ACC112 (cell line): ENCODE measurements around the gene JARID2.

Source experiments
- H2AFZ ChIP-seq: fragments of 200-600 bp; sonication (generic); one replicate; pipeline ENCODE4 v1.6.0; 2017; ENCODE audit warnings: antibody characterized with exemption, low read length; ENCODE audit not compliant: unreplicated experiment
- H3K27ac ChIP-seq: fragments of 200-600 bp; sonication (generic); 2 replicates; pipeline ENCODE4 v1.5.1; 2014; ENCODE audit warnings: low read depth, mild to moderate bottlenecking, antibody characterized with exemption, low read length, moderate library complexity
- H3K27me3 ChIP-seq: fragments of 200-600 bp; sonication (generic); 2 replicates; pipeline ENCODE4 v1.6.1; 2014; ENCODE audit warnings: mild to moderate bottlenecking, antibody characterized with exemption, low read length, moderate library complexity, mixed read lengths; ENCODE audit not compliant: insufficient read depth
- H3K36me3 ChIP-seq: fragments of 200-600 bp; sonication (generic); 2 replicates; pipeline ENCODE4 v1.6.1; 2016; ENCODE audit warnings: mild to moderate bottlenecking, antibody characterized with exemption, low read length, moderate library complexity, mixed read lengths; ENCODE audit not compliant: insufficient read depth
- H3K4me1 ChIP-seq: fragments of 200-600 bp; sonication (generic); one replicate; pipeline ENCODE4 v1.6.1; 2016; ENCODE audit warnings: low read length, mixed read lengths; ENCODE audit not compliant: insufficient read depth, unreplicated experiment, control insufficient read depth
- H3K4me3 ChIP-seq: fragments of 200-600 bp; sonication (generic); 2 replicates; pipeline ENCODE4 v1.5.1; 2014; ENCODE audit warnings: mild to moderate bottlenecking, low read depth, low read length
- H3K79me2 ChIP-seq: fragments of 200-600 bp; sonication (generic); one replicate; pipeline ENCODE4 v1.6.0; 2016; ENCODE audit warnings: low read length; ENCODE audit not compliant: control insufficient read depth, unreplicated experiment, insufficient read depth

JARID2 gene

DNA sequence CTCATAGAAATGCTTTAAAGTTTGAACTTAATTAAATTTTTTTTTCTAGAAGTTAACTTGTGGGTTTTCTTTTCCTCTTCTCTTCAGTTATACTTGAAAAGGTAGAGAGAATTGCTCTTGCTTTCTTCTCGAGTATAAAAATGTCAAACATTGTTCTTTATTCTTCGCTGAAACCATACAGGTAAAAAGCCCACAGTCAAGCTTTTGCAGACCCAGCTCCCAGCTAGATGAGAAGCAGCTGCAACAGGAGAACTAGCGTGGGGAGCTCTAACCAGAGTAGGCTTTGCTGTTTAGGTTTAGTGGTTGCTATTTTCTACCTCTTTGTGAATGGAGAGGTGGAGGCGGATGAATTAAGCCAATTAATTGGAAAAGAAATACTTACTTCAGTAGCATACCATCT is 102.7 kb downstream of the JARID2 start:
- Histone ChIP-seq H2AFZ (no peak overlapping the region), H3K36me3 (no peaks in the 10 kb centered on the region), H3K27me3 (no peaks in the 10 kb centered on the region), H3K4me1 (peaks cover 34% of the 10 kb centered on the region), H3K79me2 (peaks cover 49% of the 10 kb centered on the region), H3K27ac (no peak overlapping the region), H3K4me3 (no peak overlapping the region)

- Histone ChIP-seq H3K27me3 (no peaks in the 10 kb centered on the region), H3K4me1 (peaks cover 36% of the 10 kb centered on the region), H2AFZ (no peak overlapping the region), H3K27ac (no peak overlapping the region), H3K79me2 (peaks cover 49% of the 10 kb centered on the region), H3K36me3 (no peaks in the 10 kb centered on the region), H3K4me3 (no peak overlapping the region)
These were observed 103.5 kb downstream of the JARID2 start for GRCh38 chr6:15349379-15349778.

GRCh38 chr6:15350386-15351083 is 104.7 kb downstream of the JARID2 start:
- Histone ChIP-seq H3K27me3 (no peaks in the 10 kb centered on the region), H3K27ac (no peak overlapping the region), H3K36me3 (no peaks in the 10 kb centered on the region), H2AFZ (no peak overlapping the region), H3K4me3 (no peak overlapping the region), H3K4me1 (peaks cover 36% of the 10 kb centered on the region), H3K79me2 (peaks cover 46% of the 10 kb centered on the region)

DNA sequence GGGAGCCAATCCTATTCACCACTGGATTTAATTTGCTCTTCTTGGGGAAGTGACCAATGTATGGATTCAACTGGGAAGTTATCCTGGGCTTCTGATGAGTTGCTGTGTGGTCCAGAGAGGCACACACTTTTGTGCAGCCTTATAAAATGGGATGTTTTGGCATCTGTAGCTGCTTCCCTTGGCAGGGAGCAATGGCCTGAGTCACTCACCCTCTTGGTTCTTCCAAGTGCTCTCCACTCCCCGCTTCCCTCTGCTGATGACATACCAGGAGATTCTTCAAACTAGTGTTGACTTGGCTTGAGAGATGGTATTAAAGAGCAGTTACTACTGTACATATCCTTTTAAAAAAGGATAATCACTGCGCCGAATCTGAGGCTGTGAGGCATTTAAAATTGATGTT is 105.8 kb downstream of the JARID2 start:
- no peaks in the 10 kb centered on the region for H3K27me3 ChIP-seq
- H3K36me3 ChIP-seq: no peaks in the 10 kb centered on the region
- peaks cover 40% of the 10 kb centered on the region for H3K79me2 ChIP-seq
- peak overlapping the region; percentile 58 for H3K27ac ChIP-seq
- H2AFZ ChIP-seq: no peak overlapping the region
- no peak overlapping the region for H3K4me3 ChIP-seq
- peaks cover 36% of the 10 kb centered on the region for H3K4me1 ChIP-seq

DNA sequence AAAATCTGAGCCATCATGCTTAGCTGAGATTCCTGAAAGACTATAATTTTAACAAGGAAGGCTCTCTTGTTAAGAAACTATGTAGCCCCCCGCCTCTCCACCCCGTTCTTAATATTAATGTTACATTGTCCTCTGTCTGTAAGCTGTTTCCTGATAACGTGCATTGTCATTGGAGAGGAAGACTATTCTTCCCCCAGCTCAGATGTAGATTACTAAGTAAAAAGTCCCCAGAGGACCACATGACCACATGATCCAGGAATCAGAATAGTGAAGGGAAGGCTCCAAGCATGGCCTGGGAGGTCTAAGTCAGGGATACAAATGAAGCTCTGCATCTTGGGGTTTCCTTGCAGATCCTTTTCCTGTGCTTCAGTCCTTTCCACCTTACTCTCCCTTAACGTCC is 106.4 kb downstream of the JARID2 start:
- no peaks in the 10 kb centered on the region for H3K27me3 ChIP-seq
- no peaks in the 10 kb centered on the region for H3K36me3 ChIP-seq
- H3K79me2 ChIP-seq: peaks cover 44% of the 10 kb centered on the region
- H3K4me1 ChIP-seq: peaks cover 36% of the 10 kb centered on the region
- H3K27ac ChIP-seq: peak overlapping the region; percentile 58
- H2AFZ ChIP-seq: no peak overlapping the region
- H3K4me3 ChIP-seq: no peak overlapping the region

GRCh38 chr6:15352845-15353244 is 107.0 kb downstream of the JARID2 start:
- Histone ChIP-seq H3K79me2 (peaks cover 46% of the 10 kb centered on the region), H2AFZ (no peak overlapping the region), H3K27ac (peak overlapping the region; percentile 58; the same call in 1 of the 2 replicates), H3K36me3 (no peaks in the 10 kb centered on the region), H3K27me3 (no peaks in the 10 kb centered on the region), H3K4me1 (peaks cover 36% of the 10 kb centered on the region), H3K4me3 (0 out of 2 replicates have a peak overlapping the region, but pooled peaks have one; percentile 13)

DNA sequence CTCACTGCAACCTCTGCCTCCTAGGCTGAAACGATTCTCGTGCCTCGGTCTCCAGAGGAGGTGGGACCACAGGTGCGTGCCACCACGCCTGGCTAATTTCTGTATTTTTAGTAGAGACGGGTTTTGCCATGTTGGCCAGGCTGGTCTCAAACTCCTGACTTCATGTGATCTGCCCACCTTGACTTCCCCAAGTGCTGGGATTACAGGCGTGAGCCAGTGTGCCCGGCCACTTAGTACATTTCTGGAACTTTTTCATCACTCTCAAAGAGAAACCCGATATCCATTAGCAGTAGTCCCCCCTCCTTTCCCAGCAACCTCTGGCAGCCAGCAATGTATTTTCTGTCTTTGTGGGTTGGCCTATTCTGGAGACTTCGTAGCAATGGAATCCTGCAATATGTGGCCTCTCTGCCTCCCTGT is 109.8 kb downstream of the JARID2 start:
- no peak overlapping the region for H2AFZ ChIP-seq
- no peak overlapping the region for H3K27ac ChIP-seq
- H3K4me1 ChIP-seq: peaks cover 30% of the 10 kb centered on the region
- no peaks in the 10 kb centered on the region for H3K36me3 ChIP-seq
- H3K4me3 ChIP-seq: no peak overlapping the region
- H3K27me3 ChIP-seq: no peaks in the 10 kb centered on the region
- peaks cover 52% of the 10 kb centered on the region for H3K79me2 ChIP-seq

DNA sequence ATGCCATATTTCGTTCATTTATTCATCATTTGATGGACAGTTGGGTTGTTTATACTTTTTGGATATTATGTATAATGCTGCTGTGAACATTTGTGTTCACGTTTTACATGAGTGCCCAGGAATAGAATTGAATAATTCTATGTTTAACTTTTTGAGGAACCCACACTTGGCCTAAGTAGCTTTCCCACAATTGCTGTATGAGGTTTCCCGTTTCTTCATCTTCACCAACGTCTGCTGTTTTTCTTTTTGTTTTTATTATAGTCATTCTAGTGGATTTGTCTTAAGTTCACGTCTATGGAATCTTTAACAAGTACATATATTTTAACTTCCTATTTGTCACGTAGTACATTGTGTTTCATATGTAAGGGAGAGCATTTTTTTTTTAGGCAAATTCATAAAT is 110.3 kb downstream of the JARID2 start:
- H3K4me1 ChIP-seq: peaks cover 26% of the 10 kb centered on the region
- no peak overlapping the region for H2AFZ ChIP-seq
- peaks cover 52% of the 10 kb centered on the region for H3K79me2 ChIP-seq
- H3K4me3 ChIP-seq: no peak overlapping the region
- H3K27ac ChIP-seq: no peak overlapping the region
- no peaks in the 10 kb centered on the region for H3K36me3 ChIP-seq
- no peaks in the 10 kb centered on the region for H3K27me3 ChIP-seq

- peaks cover 52% of the 10 kb centered on the region for H3K79me2 ChIP-seq
- H3K27ac ChIP-seq: no peak overlapping the region
- H3K4me3 ChIP-seq: no peak overlapping the region
- H2AFZ ChIP-seq: no peak overlapping the region
- H3K4me1 ChIP-seq: peaks cover 18% of the 10 kb centered on the region
- H3K36me3 ChIP-seq: no peaks in the 10 kb centered on the region
- H3K27me3 ChIP-seq: no peaks in the 10 kb centered on the region
These were observed 111.1 kb downstream of the JARID2 start for GRCh38 chr6:15356937-15357336.

DNA sequence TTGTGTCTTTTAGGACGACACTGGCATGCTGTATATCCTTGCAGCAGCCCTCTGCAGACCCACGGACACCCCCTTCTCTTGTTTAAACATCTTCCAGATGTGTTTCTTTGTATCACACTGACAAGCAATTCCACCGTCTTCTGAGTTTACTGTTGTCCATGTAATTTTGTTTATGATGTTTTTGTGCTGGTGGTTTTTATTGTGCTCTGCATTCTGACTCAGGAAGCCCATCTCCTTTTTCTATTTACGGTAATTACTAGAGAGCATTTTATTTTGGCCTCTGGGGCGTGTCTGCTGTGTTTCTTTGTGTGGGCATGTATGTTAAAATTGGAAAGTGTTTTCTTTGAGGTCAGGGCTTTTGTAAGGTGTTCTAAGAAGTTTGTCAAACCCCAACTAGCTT is 111.9 kb downstream of the JARID2 start:
- no peak overlapping the region for H3K4me3 ChIP-seq
- H3K36me3 ChIP-seq: no peaks in the 10 kb centered on the region
- peaks cover 53% of the 10 kb centered on the region for H3K79me2 ChIP-seq
- peaks cover 9% of the 10 kb centered on the region for H3K4me1 ChIP-seq
- H2AFZ ChIP-seq: no peak overlapping the region
- H3K27me3 ChIP-seq: no peaks in the 10 kb centered on the region
- no peak overlapping the region for H3K27ac ChIP-seq

DNA sequence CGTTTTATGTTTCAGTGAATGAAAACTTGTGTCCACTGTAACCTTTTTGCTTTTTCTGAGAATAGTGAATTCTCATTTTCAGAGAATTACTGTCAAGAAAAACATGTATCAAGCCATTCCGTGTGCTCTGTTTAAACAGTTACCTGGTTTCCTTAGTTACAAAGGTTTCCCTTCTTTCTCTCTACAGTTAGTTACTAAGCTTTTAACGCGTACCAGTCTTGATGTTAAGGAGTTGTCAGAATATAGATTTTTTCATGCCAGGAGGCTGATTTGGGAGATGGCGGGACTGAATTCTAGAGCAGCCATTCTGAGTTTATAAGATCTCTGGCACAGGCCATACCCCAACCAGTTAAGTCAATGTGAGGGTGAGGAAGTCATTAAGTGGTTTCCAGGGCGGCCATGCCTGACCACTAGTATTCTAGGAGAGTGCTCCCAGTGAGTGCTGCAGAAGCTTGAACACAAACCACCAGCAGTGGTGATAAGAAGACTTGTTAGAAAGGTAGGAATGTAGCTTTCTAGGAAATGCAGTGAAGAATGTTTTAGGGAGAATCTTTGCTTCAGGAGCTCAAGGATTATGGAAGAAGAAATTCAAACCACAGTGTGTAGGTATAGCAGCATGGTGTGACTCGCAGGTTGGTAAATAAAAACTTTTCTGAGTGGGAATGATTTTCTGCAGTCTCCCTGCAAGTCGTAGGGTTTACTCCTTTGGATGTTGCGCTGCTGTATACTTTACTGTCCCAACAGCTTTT is 112.9 kb downstream of the JARID2 start:
- peaks cover 46% of the 10 kb centered on the region for H3K79me2 ChIP-seq
- no peaks in the 10 kb centered on the region for H3K4me1 ChIP-seq
- no peaks in the 10 kb centered on the region for H3K27me3 ChIP-seq
- H2AFZ ChIP-seq: no peak overlapping the region
- no peaks in the 10 kb centered on the region for H3K36me3 ChIP-seq
- no peak overlapping the region for H3K4me3 ChIP-seq
- no peak overlapping the region for H3K27ac ChIP-seq
